Lower lobe of right lung (tissue), 2 donors: ENCODE measurements around the gene RGMB. TPM values are rescaled to one million over a fixed set of nuclear protein-coding genes. Genes with fewer than 3 reads are reported as not detected.

Experiments used
- ATAC-seq, 2 donors: fragments of 200-7000 bp; cut with Tn5 transposase; one replicate each; pipeline ENCODE4 v1.9.1; 2020 to 2022; ENCODE audit warnings: mild to moderate bottlenecking in 2 of 2, moderate library complexity in 2 of 2
- DNase-seq: peaks from one replicate; pipeline ENCODE4 v3.0.0-alpha.2; 2020
- H3K27ac ChIP-seq: fragments of 200-600 bp; one replicate; pipeline ENCODE4 v1.8.0; 2022
- H3K27me3 ChIP-seq: fragments of 200-600 bp; one replicate; pipeline ENCODE4 v1.8.0; 2022; ENCODE audit warnings: low read depth
- H3K36me3 ChIP-seq: fragments of 200-600 bp; one replicate; pipeline ENCODE4 v1.8.0; 2022; ENCODE audit warnings: mild to moderate bottlenecking
- H3K4me1 ChIP-seq: fragments of 200-600 bp; one replicate; pipeline ENCODE4 v1.8.0; 2022
- H3K4me3 ChIP-seq: fragments of 200-600 bp; one replicate; pipeline ENCODE4 v1.8.0; 2022; ENCODE audit warnings: mild to moderate bottlenecking
- H3K9me3 ChIP-seq: fragments of 200-600 bp; one replicate; pipeline ENCODE4 v1.8.0; 2022
- CTCF ChIP-seq: fragments of 200-600 bp; IDR thresholded peaks from one replicate; pipeline ENCODE4 v1.8.0; 2022; ENCODE audit warnings: antibody characterized with exemption, mild to moderate bottlenecking
- intact Hi-C: fragments of 100-400 bp; cut with DNase I; formaldehyde crosslinking; loops from one replicate; pipeline ENCODE4 v1.11.0; 2022
- total RNA-seq: library from RNA; stranded (reverse); fragmentation: NEBNext Ultra II Directional; extraction: Animal tissue kit (Norgen Biotek cat#: 25700); gene quantifications from one replicate; pipeline ENCODE4 v1.2.1, GENCODE V29; 2021
- donor health status: DM: no; HTN: yes; CAD: no; lungs with severe emphysema.

The RGMB gene
- total RNA-seq, 1 donor from 2014 or later, result 22.9 TPM

GRCh38 chr5:98795243-98795642, 21.8 kb downstream of the RGMB start:
- DNase-seq (no peak), ATAC-seq (no peak)
- peaks cover 12% of the 10 kb centered on the region for H3K36me3 ChIP-seq
- H3K27me3 ChIP-seq, result no peaks in the 10 kb centered on the region
- no peak overlapping the region for H3K4me3 ChIP-seq
- peaks cover 5% of the 10 kb centered on the region for H3K4me1 ChIP-seq
- no peak overlapping the region for H3K27ac ChIP-seq
- intact Hi-C loops, result no loop called here
- TF ChIP-seq CTCF, result no peak
- H3K9me3 ChIP-seq, result no peaks in the 10 kb centered on the region

GRCh38 chr5:98796197-98796972, 22.9 kb downstream of the RGMB start:
- DNase-seq, result no peak

GRCh38 chr5:98798371-98798770, 24.9 kb downstream of the RGMB start:
- H3K4me3 ChIP-seq, result no peak overlapping the region

More at GRCh38 chr5:98796197-98796972, 22.9 kb downstream of the RGMB start:
- Histone ChIP-seq H3K4me3 (no peak overlapping the region), H3K27ac (no peak overlapping the region), H3K27me3 (no peaks in the 10 kb centered on the region), H3K4me1 (peaks cover 5% of the 10 kb centered on the region), H3K9me3 (no peaks in the 10 kb centered on the region), H3K36me3 (peaks cover 12% of the 10 kb centered on the region)
- TF ChIP-seq CTCF, result peak; percentile 77
- intact Hi-C loops, result no loop called here
- ATAC-seq, result peak; percentile 74 to 80

GRCh38 chr5:98798847-98799246, 25.4 kb downstream of the RGMB start:
- peaks cover 5% of the 10 kb centered on the region for H3K4me1 ChIP-seq
- TF ChIP-seq CTCF, result no peak
- peaks cover 2% of the 10 kb centered on the region for H3K36me3 ChIP-seq
- ATAC-seq, result no peak
- no peak for DNase-seq
- no peak overlapping the region for H3K4me3 ChIP-seq
- H3K27ac ChIP-seq, result no peak overlapping the region
- intact Hi-C loops, result no loop called here
- H3K9me3 ChIP-seq, result no peaks in the 10 kb centered on the region
- no peaks in the 10 kb centered on the region for H3K27me3 ChIP-seq

More at GRCh38 chr5:98798371-98798770, 24.9 kb downstream of the RGMB start:
- no peak for ATAC-seq
- Histone ChIP-seq H3K27ac (no peak overlapping the region), H3K4me1 (peaks cover 5% of the 10 kb centered on the region), H3K9me3 (no peaks in the 10 kb centered on the region), H3K27me3 (no peaks in the 10 kb centered on the region), H3K36me3 (peaks cover 7% of the 10 kb centered on the region)
- intact Hi-C loops, result no loop called here
- TF ChIP-seq CTCF, result no peak
- no peak for DNase-seq

- Histone ChIP-seq H3K9me3 (peaks cover 8% of the 10 kb centered on the region), H3K36me3 (no peaks in the 10 kb centered on the region), H3K27me3 (no peaks in the 10 kb centered on the region), H3K4me1 (no peaks in the 10 kb centered on the region), H3K27ac (no peak overlapping the region), H3K4me3 (no peak overlapping the region)
- no peak for ATAC-seq
- TF ChIP-seq CTCF, result no peak
- intact Hi-C loops, result no loop called here
- no peak for DNase-seq
Observed at GRCh38 chr5:98804066-98804465, 30.6 kb downstream of the RGMB start.
